K562 (cell line): Measurements from ENCODE around the gene C6orf47. TPM values are rescaled to one million over a fixed set of nuclear protein-coding genes. Genes with fewer than 3 reads are reported as not detected.
A peak's percentile ranks its signal among the peaks of the same experiment; 100 is the strongest.

Source experiments
- CAMTA2 ChIP-seq: fragments of 250-450 bp; sonication (Bioruptor Pico); conservative IDR thresholded peaks from 2 replicates; pipeline ENCODE4 v1.5.1; 2022
- CBX5 ChIP-seq: IDR thresholded peaks from 2 replicates; pipeline ENCODE4 v1.6.1; 2014; ENCODE audit warnings: low read depth, borderline replicate concordance
- CC2D1A ChIP-seq: fragments of 450-650 bp; IDR thresholded peaks from 2 replicates; pipeline ENCODE4 v1.6.1; 2017; ENCODE audit warnings: mild to moderate bottlenecking
- CLOCK ChIP-seq: fragments of 250-450 bp; sonication (Bioruptor Pico); IDR thresholded peaks from 2 replicates; pipeline ENCODE4 v1.4.0; 2020; ENCODE audit warnings: mild to moderate bottlenecking, moderate library complexity, borderline replicate concordance
- CUX1 ChIP-seq: fragments of 200-800 bp; sonication (Bioruptor generic); IDR thresholded peaks from 2 replicates; pipeline ENCODE4 v1.6.1; 2016; ENCODE audit warnings: missing genetic modification characterization, missing compliant biosample characterization
- DEAF1 ChIP-seq: fragments of 450-650 bp; formaldehyde crosslinking; IDR thresholded peaks from 2 replicates; pipeline ENCODE4 v1.4.0; 2020; ENCODE audit warnings: mild to moderate bottlenecking, moderate library complexity
- DMBX1 ChIP-seq: fragments of 250-450 bp; sonication (Bioruptor Pico); IDR thresholded peaks from 2 replicates; pipeline ENCODE4 v1.8.0; 2022; ENCODE audit warnings: inconsistent platforms, mild to moderate bottlenecking, moderate library complexity, borderline replicate concordance
- ILF3 ChIP-seq: fragments of 450-650 bp; IDR thresholded peaks from 2 replicates; pipeline ENCODE4 v1.6.1; 2018; ENCODE audit warnings: antibody characterized with exemption, mild to moderate bottlenecking, moderate library complexity, borderline replicate concordance
- IRF2 ChIP-seq: sonication (generic); formaldehyde crosslinking; IDR thresholded peaks from 2 replicates; pipeline ENCODE4 v1.8.1; 2022; ENCODE audit warnings: mild to moderate bottlenecking, missing genetic modification reagents
- RBM25 ChIP-seq: fragments of 200-400 bp; formaldehyde crosslinking; IDR thresholded peaks from 2 replicates; pipeline ENCODE4 v1.6.1; 2018; ENCODE audit warnings: low read length, low read depth, moderate library complexity; ENCODE audit not compliant: severe bottlenecking
- RNF2 ChIP-seq: sonication (generic); IDR thresholded peaks from 2 replicates; pipeline ENCODE4 v1.6.1; 2016
- SMARCE1 ChIP-seq: fragments of 450-650 bp; IDR thresholded peaks from 2 replicates; pipeline ENCODE4 v1.7.1; 2016; ENCODE audit warnings: mild to moderate bottlenecking
- THAP12 ChIP-seq: fragments of 250-450 bp; sonication (Bioruptor Pico); IDR thresholded peaks from 2 replicates; pipeline ENCODE4 v1.9.0; 2021; ENCODE audit warnings: mild to moderate bottlenecking, inconsistent platforms
- ZC3H8 ChIP-seq: fragments of 450-650 bp; IDR thresholded peaks from 2 replicates; pipeline ENCODE4 v1.6.1; 2017
- polyA plus RNA-seq, 8 experiments: library from polyadenylated mRNA; depleted of rRNA in 4 of 8; stranded (reverse) in 5 of 8; unstranded in 3 of 8; fragments of >200 nt; fragmentation: Nextera tagmentation in 2 of 8; fragmentation: Illumina TruSeq in 1 of 8; extraction: Ambion mirVana in 2 of 8; extraction: Trizol in 1 of 8; gene quantifications; 2 replicates each; pipeline versions ENCODE4 v1.2.1 to v1.2.3, GENCODE V29; 2011 to 2014; ENCODE audit warnings: inconsistent platforms in 1 of 8, missing spikeins in 1 of 8
- total RNA-seq, 7 experiments: library from RNA; depleted of rRNA in 6 of 7; stranded (reverse); fragments of >200 nt in 6 of 7; fragmentation: Illumina TruSeq in 2 of 7; extraction: Trizol in 2 of 7; gene quantifications; 2 replicates each; pipeline versions ENCODE4 v1.2.1 to v1.2.3, GENCODE V29; 2011 to 2021; ENCODE audit warnings: low replicate concordance in 1 of 7

The C6orf47 gene
- total and polyA plus RNA-seq, 9 of the 15 experiments (the other 6 are each of a cell fraction or from before 2014, with no cell fraction given) = 0.14 to 43.8 (median 27.0) TPM

GRCh38 chr6:31676904-31677303 lies 16.3 kb upstream of the C6orf47 start (continued):
- TF ChIP-seq THAP12 (CRISPR knock-in tag) = no peak
- no peak for TF ChIP-seq CLOCK (CRISPR knock-in tag)
- no peak for TF ChIP-seq IRF2 (CRISPR knock-in tag)
- TF ChIP-seq CC2D1A = 0 out of 2 replicates have a peak, but pooled peaks have one; percentile 31
- no peak for TF ChIP-seq ILF3
- 0 out of 2 replicates have a peak, but pooled peaks have one; percentile 16 for TF ChIP-seq DEAF1 (CRISPR knock-in tag)
- no peak for TF ChIP-seq ZC3H8
- TF ChIP-seq RBM25 = no peak
- peak; percentile 65; the same call in 1 of the 2 replicates for TF ChIP-seq DMBX1
- TF ChIP-seq RNF2 = no peak
- TF ChIP-seq CUX1 (CRISPR knock-in tag) = no peak
- no peak for TF ChIP-seq CAMTA2 (CRISPR knock-in tag)
- TF ChIP-seq SMARCE1 = 0 out of 2 replicates have a peak, but pooled peaks have one; percentile 59
- no peak for TF ChIP-seq CBX5
